Breast epithelium (tissue), 4 donors: ENCODE measurements around the gene KRT12. TPM values are rescaled to one million over a fixed set of nuclear protein-coding genes. Genes with fewer than 3 reads are reported as not detected.
A peak's percentile ranks its signal among the peaks of the same experiment; 100 is the strongest.

Experiments
- DNase-seq, 2 donors: peaks; one replicate each; pipeline ENCODE4 v3.0.0-alpha.2; 2019; ENCODE audit warnings: low spot score in 2 of 2
- H3K27ac ChIP-seq, 2 donors: fragments of 200-600 bp; sonication (generic) in 1 of 2; one replicate each; pipeline ENCODE4 v1.5.1; 2016 to 2019; ENCODE audit warnings: mild to moderate bottlenecking in 1 of 2
- H3K27me3 ChIP-seq, 2 donors: fragments of 200-600 bp; sonication (generic) in 1 of 2; one replicate each; pipeline versions ENCODE4 v1.5.1 to v1.6.0; 2017 to 2019; ENCODE audit warnings: control low read depth in 1 of 2, mild to moderate bottlenecking in 1 of 2
- H3K36me3 ChIP-seq: fragments of 200-600 bp; one replicate; pipeline ENCODE4 v1.5.1; 2019
- H3K4me1 ChIP-seq, 2 donors: fragments of 200-600 bp; sonication (generic); one replicate each; pipeline ENCODE4 v1.5.1; 2016 to 2019; ENCODE audit warnings: control low read depth in 1 of 2
- H3K4me3 ChIP-seq, 3 donors: fragments of 200-600 bp; sonication (generic); 1 replicate in 2 of 3; 2 replicates in 1 of 3; pipeline ENCODE4 v1.5.1; 2016 to 2019; ENCODE audit warnings: mild to moderate bottlenecking in 3 of 3, moderate library complexity in 2 of 3
- H3K9me3 ChIP-seq, 2 donors: fragments of 200-600 bp; sonication (generic) in 1 of 2; one replicate each; pipeline ENCODE4 v1.5.1; 2016 to 2019; ENCODE audit warnings: control low read depth in 1 of 2
- POLR2A ChIP-seq: fragments of 450-650 bp; IDR thresholded peaks from one replicate; pipeline ENCODE4 v1.6.1; 2016; ENCODE audit warnings: antibody characterized with exemption, mild to moderate bottlenecking, moderate library complexity
- POLR2AphosphoS5 ChIP-seq, 3 donors: sonication (generic); formaldehyde crosslinking; IDR thresholded peaks; one replicate each; pipeline ENCODE4 v1.6.1; 2017; ENCODE audit warnings: antibody characterized with exemption in 3 of 3
- intact Hi-C: fragments of 100-400 bp; cut with DNase I; formaldehyde crosslinking; loops from one replicate; pipeline ENCODE4 v1.15.1; 2023; ENCODE audit warnings: low total_unique reads
- total RNA-seq, 3 donors: library from RNA; depleted of rRNA; stranded (reverse); fragments of >200 nt; gene quantifications; one replicate each; pipeline ENCODE4 v1.1.0, GENCODE V29; 2016
- TF ChIP-seq, protein P1 (sequence below), 3 donors: fragments of 450-650 bp; IDR thresholded peaks; one replicate each; pipeline ENCODE4 v1.5.1; 2016 to 2017; ENCODE audit warnings: antibody characterized with exemption in 3 of 3, mild to moderate bottlenecking in 3 of 3, moderate library complexity in 3 of 3

KRT12 gene
- total RNA-seq, 3 donors from 2014 or later = not detected

DNA sequence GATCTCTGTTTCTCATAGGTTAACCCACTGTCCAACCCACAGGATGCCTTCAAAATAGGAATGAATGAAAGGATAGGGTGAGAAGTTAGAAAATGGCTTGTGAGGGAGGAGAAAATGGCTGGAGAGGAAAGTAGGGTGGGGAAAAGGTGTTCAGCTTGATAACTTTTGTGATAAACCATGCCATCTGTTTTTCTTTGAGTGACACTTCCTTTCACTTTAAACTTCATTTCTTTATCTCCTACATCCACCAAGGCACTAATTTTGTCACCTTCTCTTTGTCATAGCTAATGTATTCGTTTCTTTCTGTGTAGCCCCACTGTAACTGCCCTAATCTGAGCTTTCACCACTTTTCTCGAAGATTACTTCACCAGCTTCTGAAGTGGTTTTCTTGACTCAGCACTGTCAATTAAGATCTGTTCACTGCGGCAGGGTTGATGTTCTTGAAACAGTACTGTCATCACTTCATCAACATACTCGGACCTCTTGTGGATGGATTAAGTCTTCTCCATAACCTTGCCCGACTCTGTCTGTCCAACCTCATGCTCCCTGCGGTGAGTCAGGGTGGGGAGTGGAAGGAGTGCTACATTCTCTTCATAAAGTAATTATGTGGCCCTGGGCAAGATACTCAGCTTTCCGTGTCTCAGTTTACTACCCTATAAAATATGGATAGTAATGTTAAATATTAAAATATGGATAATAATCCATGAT, 39.1 kb downstream of the KRT12 start:
- no peaks in the 10 kb centered on the region for H3K9me3 ChIP-seq
- no peak for TF ChIP-seq POLR2A
- TF ChIP-seq, protein P1, sequence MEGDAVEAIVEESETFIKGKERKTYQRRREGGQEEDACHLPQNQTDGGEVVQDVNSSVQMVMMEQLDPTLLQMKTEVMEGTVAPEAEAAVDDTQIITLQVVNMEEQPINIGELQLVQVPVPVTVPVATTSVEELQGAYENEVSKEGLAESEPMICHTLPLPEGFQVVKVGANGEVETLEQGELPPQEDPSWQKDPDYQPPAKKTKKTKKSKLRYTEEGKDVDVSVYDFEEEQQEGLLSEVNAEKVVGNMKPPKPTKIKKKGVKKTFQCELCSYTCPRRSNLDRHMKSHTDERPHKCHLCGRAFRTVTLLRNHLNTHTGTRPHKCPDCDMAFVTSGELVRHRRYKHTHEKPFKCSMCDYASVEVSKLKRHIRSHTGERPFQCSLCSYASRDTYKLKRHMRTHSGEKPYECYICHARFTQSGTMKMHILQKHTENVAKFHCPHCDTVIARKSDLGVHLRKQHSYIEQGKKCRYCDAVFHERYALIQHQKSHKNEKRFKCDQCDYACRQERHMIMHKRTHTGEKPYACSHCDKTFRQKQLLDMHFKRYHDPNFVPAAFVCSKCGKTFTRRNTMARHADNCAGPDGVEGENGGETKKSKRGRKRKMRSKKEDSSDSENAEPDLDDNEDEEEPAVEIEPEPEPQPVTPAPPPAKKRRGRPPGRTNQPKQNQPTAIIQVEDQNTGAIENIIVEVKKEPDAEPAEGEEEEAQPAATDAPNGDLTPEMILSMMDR (IDR thresholded peaks at IDR 0.05) = no peak
- TF ChIP-seq POLR2AphosphoS5 (IDR thresholded peaks at IDR 0.05) = no peak
- H3K27ac ChIP-seq = peak overlapping the region in 1 of 2 donors; percentile 61
- DNase-seq = no peak
- H3K4me1 ChIP-seq = no peaks in the 10 kb centered on the region
- H3K27me3 ChIP-seq = no peaks in the 10 kb centered on the region
- no peak overlapping the region for H3K4me3 ChIP-seq
- H3K36me3 ChIP-seq = no peaks in the 10 kb centered on the region
- intact Hi-C loops = no loop called here

GRCh38 chr17:40825599-40825998, 41.4 kb downstream of the KRT12 start:
- Histone ChIP-seq H3K27me3 (no peaks in the 10 kb centered on the region), H3K4me1 (no peaks in the 10 kb centered on the region), H3K4me3 (no peak overlapping the region), H3K36me3 (no peaks in the 10 kb centered on the region), H3K9me3 (no peaks in the 10 kb centered on the region), H3K27ac (no peak overlapping the region)
- no peak for DNase-seq
- intact Hi-C loops = no loop called here
- TF ChIP-seq, protein P1 (IDR thresholded peaks at IDR 0.05) = no peak
- TF ChIP-seq POLR2A (no peak), POLR2AphosphoS5 (IDR thresholded peaks at IDR 0.05) (no peak)

GRCh38 chr17:40824015-40824832, 42.8 kb downstream of the KRT12 start:
- H3K4me1 ChIP-seq = no peaks in the 10 kb centered on the region
- no peak for DNase-seq
- no peak overlapping the region for H3K4me3 ChIP-seq

DNA sequence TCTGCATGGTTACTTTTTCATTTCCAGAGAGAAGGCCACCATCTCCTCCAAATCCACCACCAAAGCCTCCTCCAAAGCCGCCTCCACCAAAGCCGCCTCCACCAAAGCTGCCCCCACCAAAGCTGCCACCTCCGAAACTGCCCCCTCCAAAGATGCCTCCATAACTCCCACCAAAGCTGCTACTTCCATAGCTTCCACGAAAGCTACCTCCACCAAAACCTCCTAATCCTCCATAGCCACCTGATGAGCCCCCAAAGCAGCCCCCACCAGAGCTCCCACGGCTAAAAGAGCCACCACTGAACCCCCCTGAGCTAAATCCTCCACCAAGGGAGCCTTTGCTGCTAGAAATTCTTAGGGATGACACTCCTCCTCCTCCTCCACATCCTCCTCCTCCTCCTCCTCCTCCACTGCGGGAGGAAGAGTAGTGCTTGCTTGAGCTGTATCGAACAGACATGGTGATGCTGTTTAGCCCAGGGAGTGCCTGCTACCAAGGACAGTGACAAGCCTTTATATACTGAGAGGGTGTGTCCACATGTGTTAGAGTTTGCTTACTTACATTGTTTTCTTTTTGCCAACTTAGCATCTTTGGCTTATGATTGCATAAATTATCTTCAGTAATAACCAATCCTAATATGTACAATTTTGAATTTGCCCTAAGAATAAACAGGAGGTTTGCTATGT, 44.8 kb downstream of the KRT12 start, which contains the start of gene KRT10:
Gene KRT10, minus strand, starts transcription at position 483 of the 681 bp plus-strand sequence. Its CDS starts 29 bp downstream, at position 454.
- H3K27ac ChIP-seq = no peak within 1 kb of the TSS
- TF ChIP-seq POLR2A = no peak
- no peak for TF ChIP-seq POLR2AphosphoS5 (IDR thresholded peaks at IDR 0.05)
- TF ChIP-seq, protein P1 (IDR thresholded peaks at IDR 0.05) = no peak
- intact Hi-C loops = no loop called here
- H3K9me3 ChIP-seq = no peaks in the 10 kb centered on the region
- no peaks in the 10 kb centered on the region for H3K27me3 ChIP-seq
- H3K4me3 ChIP-seq = no peak within 1 kb of the TSS
- no peaks in the 10 kb centered on the region for H3K36me3 ChIP-seq
- DNase-seq = no peak
- H3K4me1 ChIP-seq = no peaks in the 10 kb centered on the region

More at GRCh38 chr17:40824015-40824832, 42.8 kb downstream of the KRT12 start:
- no peak for TF ChIP-seq POLR2AphosphoS5 (IDR thresholded peaks at IDR 0.05)
- TF ChIP-seq, protein P1 (IDR thresholded peaks at IDR 0.05) = no peak
- no peak for TF ChIP-seq POLR2A
- H3K9me3 ChIP-seq = no peaks in the 10 kb centered on the region
- H3K27ac ChIP-seq = no peak overlapping the region
- intact Hi-C loops = no loop called here
- H3K27me3 ChIP-seq = no peaks in the 10 kb centered on the region
- H3K36me3 ChIP-seq = no peaks in the 10 kb centered on the region
